Testis (tissue), 3 donors: ENCODE data around the gene NKAIN2. TPM values are rescaled to one million over a fixed set of nuclear protein-coding genes. Genes with fewer than 3 reads are reported as not detected.

Experiments
- DNase-seq: peaks from one replicate; pipeline ENCODE4 v3.0.0-alpha.2; 2019
- H3K27ac ChIP-seq, 2 donors: fragments of 200-600 bp; sonication (generic); one replicate each; pipeline ENCODE4 v1.5.1; 2019
- H3K27me3 ChIP-seq: fragments of 200-600 bp; sonication (generic); one replicate; pipeline ENCODE4 v1.5.1; 2019
- H3K36me3 ChIP-seq: fragments of 200-600 bp; sonication (generic); one replicate; pipeline ENCODE4 v1.5.1; 2017; ENCODE audit warnings: low read depth; ENCODE audit errors: missing control alignments
- H3K4me1 ChIP-seq: fragments of 200-600 bp; sonication (generic); one replicate; pipeline ENCODE4 v1.5.1; 2019
- H3K4me3 ChIP-seq, 2 donors: fragments of 200-600 bp; sonication (generic); one replicate each; pipeline ENCODE4 v1.5.1; 2017 to 2019
- H3K9me3 ChIP-seq: fragments of 200-600 bp; sonication (generic); one replicate; pipeline ENCODE4 v1.5.1; 2017
- CTCF ChIP-seq, 3 experiments: fragments of 450-650 bp in 2 of 3; fragments of 200-600 bp in 1 of 3; sonication (generic) in 1 of 3; IDR thresholded peaks; one replicate each; pipeline ENCODE4 v1.5.1; 2016 to 2019; ENCODE audit warnings: antibody characterized with exemption in 3 of 3, mild to moderate bottlenecking in 2 of 3, moderate library complexity in 1 of 3
- POLR2A ChIP-seq: fragments of 450-650 bp; IDR thresholded peaks from one replicate; pipeline ENCODE4 v1.6.1; 2017; ENCODE audit warnings: antibody characterized with exemption, mild to moderate bottlenecking, moderate library complexity
- WGBS, 2 donors: methylation state at CpG; one replicate each; pipeline ENCODE4 v1.1.5; 2018; 5-methylcytosine and 5-hydroxymethylcytosine counted together
- intact Hi-C: fragments of 100-400 bp; cut with DNase I; formaldehyde crosslinking; loops from one replicate; pipeline ENCODE4 v1.15.1; 2023; ENCODE audit warnings: low total_unique reads
- polyA plus RNA-seq: library from polyadenylated mRNA; stranded (reverse); fragments of 350-450 nt; fragmentation: Illumina TruSeq; extraction: RNeasy Lipid Tissue Mini Kit (QIAGEN cat#74804); gene quantifications from one replicate; pipeline ENCODE4 v1.2.3, GENCODE V29; 2014; ENCODE audit warnings: low read depth, low replicate concordance; ENCODE audit not compliant: insufficient read depth
- total RNA-seq, 2 donors: library from RNA; depleted of rRNA; stranded (reverse); fragments of >200 nt; gene quantifications; one replicate each; pipeline ENCODE4 v1.2.3, GENCODE V29; 2016

The NKAIN2 gene
- total and polyA plus RNA-seq, 3 donors from 2014 or later = 0.56 to 1.1 (median 0.71) TPM

- WGBS, 2 donors = 59 to 67% methylated on average over 1 of the region's 1 CpG
Measured at GRCh38 chr6:124479991-124480430, 676.3 kb downstream of the NKAIN2 start.

GRCh38 chr6:124482071-124482491 is 678.4 kb downstream of the NKAIN2 start:
- WGBS, 2 donors = 40 to 51% methylated on average over 1 of the region's 1 CpG
- no peak for TF ChIP-seq CTCF (IDR thresholded peaks at IDR 0.05)
- TF ChIP-seq POLR2A = no peak
- H3K27ac ChIP-seq = no peak overlapping the region
- H3K9me3 ChIP-seq = no peaks in the 10 kb centered on the region
- H3K4me1 ChIP-seq = no peaks in the 10 kb centered on the region
- DNase-seq = no peak
- intact Hi-C loops = no loop called here
- no peak overlapping the region for H3K4me3 ChIP-seq
- no peaks in the 10 kb centered on the region for H3K27me3 ChIP-seq
- no peaks in the 10 kb centered on the region for H3K36me3 ChIP-seq

More at GRCh38 chr6:124479991-124480430, 676.3 kb downstream of the NKAIN2 start:
- H3K4me3 ChIP-seq = no peak overlapping the region
- TF ChIP-seq CTCF (IDR thresholded peaks at IDR 0.05) (no peak), POLR2A (no peak)
- no peak for DNase-seq
- no peaks in the 10 kb centered on the region for H3K9me3 ChIP-seq
- no peak overlapping the region for H3K27ac ChIP-seq
- no peaks in the 10 kb centered on the region for H3K4me1 ChIP-seq
- no peaks in the 10 kb centered on the region for H3K27me3 ChIP-seq
- H3K36me3 ChIP-seq = no peaks in the 10 kb centered on the region
- intact Hi-C loops = no loop called here

- Histone ChIP-seq H3K27me3 (no peaks in the 10 kb centered on the region), H3K4me3 (no peak overlapping the region), H3K27ac (no peak overlapping the region), H3K9me3 (no peaks in the 10 kb centered on the region), H3K36me3 (no peaks in the 10 kb centered on the region), H3K4me1 (no peaks in the 10 kb centered on the region)
- no peak for DNase-seq
- TF ChIP-seq POLR2A = no peak
- TF ChIP-seq CTCF (IDR thresholded peaks at IDR 0.05) = no peak
- 85 to 87% methylated on average over 4 of the region's 4 CpGs for WGBS, 2 donors
- intact Hi-C loops = no loop called here
Measured at GRCh38 chr6:124487623-124488431, 684.2 kb downstream of the NKAIN2 start.

GRCh38 chr6:124490122-124490521 is 686.5 kb downstream of the NKAIN2 start:
- no peak for DNase-seq
- Histone ChIP-seq H3K9me3 (no peaks in the 10 kb centered on the region), H3K4me1 (no peaks in the 10 kb centered on the region), H3K27me3 (no peaks in the 10 kb centered on the region), H3K27ac (no peak overlapping the region), H3K36me3 (no peaks in the 10 kb centered on the region), H3K4me3 (no peak overlapping the region)
- intact Hi-C loops = no loop called here
- 36 to 49% methylated on average over 1 of the region's 1 CpG for WGBS, 2 donors
- TF ChIP-seq POLR2A (no peak), CTCF (IDR thresholded peaks at IDR 0.05) (no peak)

- WGBS, 2 donors = 52 to 55% methylated on average over 1 of the region's 1 CpG
- DNase-seq = no peak
Measured at GRCh38 chr6:124493259-124493658, 689.6 kb downstream of the NKAIN2 start.

More at GRCh38 chr6:124493259-124493658, 689.6 kb downstream of the NKAIN2 start:
- no peak overlapping the region for H3K4me3 ChIP-seq
- H3K27me3 ChIP-seq = no peaks in the 10 kb centered on the region
- TF ChIP-seq POLR2A (no peak), CTCF (IDR thresholded peaks at IDR 0.05) (no peak)
- no peaks in the 10 kb centered on the region for H3K9me3 ChIP-seq
- H3K27ac ChIP-seq = no peak overlapping the region
- H3K36me3 ChIP-seq = no peaks in the 10 kb centered on the region
- intact Hi-C loops = no loop called here
- no peaks in the 10 kb centered on the region for H3K4me1 ChIP-seq
